Midbrain (tissue), 1 donor: ENCODE data around the gene SETD1B.
"Not testable (repeated sequence)": the region's sequence is repeated elsewhere in the genome, so short reads cannot be mapped to it uniquely, and the experiment has no call there.

Experiments used
- DNase-seq: peaks from one replicate; lab custom pipeline; 2025; lab: John Stamatoyannopoulos, UW

The SETD1B gene

GRCh38 chr12:121825041-121825523, 21.3 kb downstream of the SETD1B start:
- DNase-seq, result no peak

GRCh38 chr12:121826318-121827150, 22.7 kb downstream of the SETD1B start:
- no peak for DNase-seq

- DNase-seq, result no peak
Measured at GRCh38 chr12:121827351-121828099, 23.7 kb downstream of the SETD1B start.

GRCh38 chr12:121828306-121828705, 24.5 kb downstream of the SETD1B start:
- no peak for DNase-seq

- no peak for DNase-seq
Measured at GRCh38 chr12:121828826-121829225, 25.0 kb downstream of the SETD1B start.

GRCh38 chr12:121829250-121829918, 25.6 kb downstream of the SETD1B start:
- DNase-seq, result no peak

GRCh38 chr12:121830134-121830533, 26.3 kb downstream of the SETD1B start:
- DNase-seq, result no peak

- no peak for DNase-seq
Measured at GRCh38 chr12:121830588-121831265, 26.9 kb downstream of the SETD1B start.

GRCh38 chr12:121831571-121832245, 27.9 kb downstream of the SETD1B start:
- no peak for DNase-seq

- no peak for DNase-seq
Measured at GRCh38 chr12:121837680-121838079, 33.9 kb downstream of the SETD1B start.

GRCh38 chr12:121838126-121838525, 34.3 kb downstream of the SETD1B start:
- DNase-seq, result no peak

GRCh38 chr12:121839106-121839992, 35.5 kb downstream of the SETD1B start:
- DNase-seq, result peak; percentile 94

GRCh38 chr12:121839993-121840761, 36.4 kb downstream of the SETD1B start:
- no peak for DNase-seq

- DNase-seq, result no peak
Measured at GRCh38 chr12:121843236-121843982, 39.6 kb downstream of the SETD1B start.

- no peak for DNase-seq
Measured at GRCh38 chr12:121845701-121846100, 41.9 kb downstream of the SETD1B start.

GRCh38 chr12:121849211-121849610, 45.4 kb downstream of the SETD1B start:
- no peak for DNase-seq

- no peak for DNase-seq
Measured at GRCh38 chr12:121849665-121850064, 45.9 kb downstream of the SETD1B start.

GRCh38 chr12:121852392-121852791, 48.6 kb downstream of the SETD1B start:
- not testable (repeated sequence) for DNase-seq
